ENCODE data around the gene PPFIA4.

GRCh38 chr1:203033287-203033686 lies 7.0 kb downstream of the PPFIA4 start:
- TF ChIP-seq, protein P1, sequence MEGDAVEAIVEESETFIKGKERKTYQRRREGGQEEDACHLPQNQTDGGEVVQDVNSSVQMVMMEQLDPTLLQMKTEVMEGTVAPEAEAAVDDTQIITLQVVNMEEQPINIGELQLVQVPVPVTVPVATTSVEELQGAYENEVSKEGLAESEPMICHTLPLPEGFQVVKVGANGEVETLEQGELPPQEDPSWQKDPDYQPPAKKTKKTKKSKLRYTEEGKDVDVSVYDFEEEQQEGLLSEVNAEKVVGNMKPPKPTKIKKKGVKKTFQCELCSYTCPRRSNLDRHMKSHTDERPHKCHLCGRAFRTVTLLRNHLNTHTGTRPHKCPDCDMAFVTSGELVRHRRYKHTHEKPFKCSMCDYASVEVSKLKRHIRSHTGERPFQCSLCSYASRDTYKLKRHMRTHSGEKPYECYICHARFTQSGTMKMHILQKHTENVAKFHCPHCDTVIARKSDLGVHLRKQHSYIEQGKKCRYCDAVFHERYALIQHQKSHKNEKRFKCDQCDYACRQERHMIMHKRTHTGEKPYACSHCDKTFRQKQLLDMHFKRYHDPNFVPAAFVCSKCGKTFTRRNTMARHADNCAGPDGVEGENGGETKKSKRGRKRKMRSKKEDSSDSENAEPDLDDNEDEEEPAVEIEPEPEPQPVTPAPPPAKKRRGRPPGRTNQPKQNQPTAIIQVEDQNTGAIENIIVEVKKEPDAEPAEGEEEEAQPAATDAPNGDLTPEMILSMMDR (conservative IDR thresholded peaks at IDR 0.05): no peak
- no peak for TF ChIP-seq ZFX (IDR thresholded peaks at IDR 0.05)

Data from C4-2B (cell line).